HAP-1 (cell line): ENCODE results near the gene UGT3A2.

Source experiments
- DNase-seq, 2 experiments: peaks; one replicate each; pipeline ENCODE4 v3.0.0-alpha.2; 2016 to 2020; ENCODE audit warnings: low spot score in 2 of 2
- H3K27me3 ChIP-seq: fragments of 250-450 bp; sonication (Bioruptor Pico); 2 replicates; pipeline ENCODE4 v1.5.1; 2020; ENCODE audit warnings: low read depth, mild to moderate bottlenecking, moderate library complexity
- H3K36me3 ChIP-seq: fragments of 250-450 bp; sonication (Bioruptor Pico); replicated peaks from 2 replicates; pipeline ENCODE4 v1.5.1; 2020; ENCODE audit warnings: mild to moderate bottlenecking
- H3K4me1 ChIP-seq: fragments of 250-450 bp; sonication (Bioruptor Pico); 2 replicates; pipeline ENCODE4 v1.5.1; 2020; ENCODE audit warnings: mild to moderate bottlenecking
- H3K4me3 ChIP-seq: fragments of 250-450 bp; sonication (Bioruptor Pico); 2 replicates; pipeline ENCODE4 v1.5.1; 2020; ENCODE audit warnings: mild to moderate bottlenecking, moderate library complexity
- H3K9me3 ChIP-seq: fragments of 250-450 bp; sonication (Bioruptor Pico); 2 replicates; pipeline ENCODE4 v1.5.1; 2020; ENCODE audit warnings: mild to moderate bottlenecking, moderate library complexity
- in situ Hi-C: fragments of 300-500 bp; cut with MboI; formaldehyde crosslinking; loops from 3 replicates; pipeline ENCODE4 v1.14.3; 2020; ENCODE audit warnings: low sequenced_read_pairs, inconsistent platforms, mixed read lengths

Gene UGT3A2, protein sequence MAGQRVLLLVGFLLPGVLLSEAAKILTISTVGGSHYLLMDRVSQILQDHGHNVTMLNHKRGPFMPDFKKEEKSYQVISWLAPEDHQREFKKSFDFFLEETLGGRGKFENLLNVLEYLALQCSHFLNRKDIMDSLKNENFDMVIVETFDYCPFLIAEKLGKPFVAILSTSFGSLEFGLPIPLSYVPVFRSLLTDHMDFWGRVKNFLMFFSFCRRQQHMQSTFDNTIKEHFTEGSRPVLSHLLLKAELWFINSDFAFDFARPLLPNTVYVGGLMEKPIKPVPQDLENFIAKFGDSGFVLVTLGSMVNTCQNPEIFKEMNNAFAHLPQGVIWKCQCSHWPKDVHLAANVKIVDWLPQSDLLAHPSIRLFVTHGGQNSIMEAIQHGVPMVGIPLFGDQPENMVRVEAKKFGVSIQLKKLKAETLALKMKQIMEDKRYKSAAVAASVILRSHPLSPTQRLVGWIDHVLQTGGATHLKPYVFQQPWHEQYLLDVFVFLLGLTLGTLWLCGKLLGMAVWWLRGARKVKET

DNA sequence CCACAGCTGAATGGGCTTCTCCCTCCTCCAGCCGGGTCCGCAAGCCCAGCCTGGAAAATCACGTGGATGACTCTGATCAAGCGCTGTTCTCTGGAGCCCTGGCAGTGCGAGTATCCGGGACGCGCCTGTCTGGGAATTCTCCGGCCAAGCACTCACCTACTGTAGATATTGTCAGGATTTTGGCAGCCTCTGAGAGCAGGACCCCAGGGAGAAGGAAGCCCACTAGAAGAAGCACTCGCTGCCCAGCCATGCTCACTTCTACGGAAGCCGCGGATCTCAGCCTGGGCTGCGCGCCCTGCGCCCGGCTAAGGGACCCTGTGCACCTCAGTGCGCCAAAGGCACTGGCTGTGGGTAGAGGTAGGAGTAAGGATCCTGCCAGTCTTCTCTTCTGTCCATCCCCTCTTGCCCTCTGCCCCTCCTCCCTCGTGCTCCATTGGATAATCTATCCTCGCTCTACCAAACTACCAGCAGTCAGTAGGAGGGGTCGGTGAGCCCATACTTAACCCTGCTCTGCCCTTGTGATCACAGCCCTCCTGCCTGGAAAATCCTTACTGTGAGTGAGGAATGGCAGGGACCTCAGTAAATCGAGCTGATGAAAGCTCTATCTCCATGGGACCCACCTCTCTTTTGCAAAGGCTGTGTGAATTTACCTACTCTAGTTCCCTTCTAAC is at the start of gene UGT3A2:
UGT3A2 (minus strand) TSS at position 343 of the 671 bp plus-strand sequence; CDS start at position 250, 93 bp downstream.
- no peaks in the 10 kb centered on the region for H3K36me3 ChIP-seq
- no peaks in the 10 kb centered on the region for H3K27me3 ChIP-seq
- no peaks in the 10 kb centered on the region for H3K4me1 ChIP-seq
- peak within 1 kb of the TSS; percentile 24 for H3K4me3 ChIP-seq
- in situ Hi-C loops = loop anchor here (25.0 kb wide), 2 partner anchors 446 to 621 kb away; no protein-coding TSS in a partner anchor
- no peaks in the 10 kb centered on the region for H3K9me3 ChIP-seq
- DNase-seq = peak in 1 of 2 experiments; percentile 62

DNA sequence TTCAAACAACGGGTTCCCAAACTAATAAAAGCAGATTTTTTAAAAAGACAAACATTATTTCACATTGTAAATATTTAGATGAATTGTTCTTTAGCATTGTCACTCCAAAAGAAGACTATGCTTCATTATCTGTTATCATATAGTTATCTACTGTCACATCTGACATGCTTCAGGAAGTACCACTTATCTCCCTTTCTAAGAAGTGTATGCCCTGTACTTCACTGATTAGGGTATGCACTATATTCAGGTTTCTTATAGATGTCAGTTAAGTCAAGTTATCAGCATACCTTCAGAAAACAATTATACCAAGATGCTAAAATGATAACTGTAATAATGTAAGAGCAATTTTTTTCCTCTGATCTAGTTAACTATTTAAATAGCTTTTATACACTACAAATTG is 44.6 kb upstream of the UGT3A2 start:
- Histone ChIP-seq H3K9me3 (no peaks in the 10 kb centered on the region), H3K4me1 (no peaks in the 10 kb centered on the region), H3K4me3 (no peak overlapping the region), H3K27me3 (no peaks in the 10 kb centered on the region), H3K36me3 (peaks cover 3% of the 10 kb centered on the region; the same call in 1 of the 2 replicates)
- DNase-seq = no peak
- in situ Hi-C loops = no loop called here

DNA sequence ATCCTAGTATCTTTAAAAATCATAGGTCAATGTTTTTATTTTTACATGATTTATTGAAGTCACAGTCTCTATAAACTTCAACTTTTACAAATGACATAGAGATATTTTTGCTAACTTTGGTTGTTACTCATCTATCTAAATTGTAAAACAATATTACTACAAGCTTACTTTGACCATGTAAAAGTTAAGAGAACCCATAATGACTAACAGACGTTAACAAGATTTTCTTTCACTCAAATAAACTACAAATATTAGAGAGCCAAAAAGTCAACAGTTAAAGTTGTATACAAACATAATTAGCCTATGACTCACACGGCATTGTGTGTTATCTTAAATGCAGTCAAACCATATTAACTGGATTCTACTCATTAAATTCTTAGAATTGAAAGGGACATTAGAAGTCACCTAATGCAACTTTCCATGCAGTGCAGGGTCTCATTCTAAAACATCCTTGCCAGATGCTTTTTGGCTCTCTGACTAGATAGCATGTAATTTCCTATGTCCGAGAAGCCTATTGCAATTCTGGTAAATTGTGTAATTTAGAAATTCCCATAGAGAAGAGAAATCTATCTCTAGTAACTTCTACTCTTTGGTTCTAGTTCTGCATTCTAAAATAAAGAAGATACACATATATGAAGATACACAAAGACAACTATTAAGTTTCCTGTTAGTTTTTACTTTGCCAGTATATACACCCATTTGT is 42.2 kb upstream of the UGT3A2 start:
- H3K9me3 ChIP-seq = no peaks in the 10 kb centered on the region
- no peaks in the 10 kb centered on the region for H3K4me1 ChIP-seq
- no peak overlapping the region for H3K4me3 ChIP-seq
- H3K36me3 ChIP-seq = peaks cover 9% of the 10 kb centered on the region; the same call in 1 of the 2 replicates
- no peak for DNase-seq
- in situ Hi-C loops = no loop called here
- no peaks in the 10 kb centered on the region for H3K27me3 ChIP-seq

- Histone ChIP-seq H3K4me3 (no peak overlapping the region), H3K27me3 (no peaks in the 10 kb centered on the region), H3K9me3 (no peaks in the 10 kb centered on the region), H3K36me3 (peaks cover 9% of the 10 kb centered on the region; the same call in 1 of the 2 replicates), H3K4me1 (no peaks in the 10 kb centered on the region; the same call in 1 of the 2 replicates)
- in situ Hi-C loops = no loop called here
- no peak for DNase-seq
These were observed 39.1 kb upstream of the UGT3A2 start for GRCh38 chr5:36105819-36106218.

GRCh38 chr5:36099748-36100147 is 33.1 kb upstream of the UGT3A2 start:
- Histone ChIP-seq H3K4me1 (peaks cover 3% of the 10 kb centered on the region; the same call in 1 of the 2 replicates), H3K36me3 (peaks cover 6% of the 10 kb centered on the region; the same call in 1 of the 2 replicates), H3K9me3 (no peaks in the 10 kb centered on the region), H3K4me3 (no peak overlapping the region), H3K27me3 (no peaks in the 10 kb centered on the region)
- no peak for DNase-seq
- in situ Hi-C loops = no loop called here

GRCh38 chr5:36096486-36096885 is 29.8 kb upstream of the UGT3A2 start:
- Histone ChIP-seq H3K4me3 (no peak overlapping the region), H3K27me3 (no peaks in the 10 kb centered on the region), H3K4me1 (peaks cover 3% of the 10 kb centered on the region; the same call in 1 of the 2 replicates), H3K9me3 (no peaks in the 10 kb centered on the region), H3K36me3 (no peaks in the 10 kb centered on the region)
- in situ Hi-C loops = no loop called here
- no peak for DNase-seq

DNA sequence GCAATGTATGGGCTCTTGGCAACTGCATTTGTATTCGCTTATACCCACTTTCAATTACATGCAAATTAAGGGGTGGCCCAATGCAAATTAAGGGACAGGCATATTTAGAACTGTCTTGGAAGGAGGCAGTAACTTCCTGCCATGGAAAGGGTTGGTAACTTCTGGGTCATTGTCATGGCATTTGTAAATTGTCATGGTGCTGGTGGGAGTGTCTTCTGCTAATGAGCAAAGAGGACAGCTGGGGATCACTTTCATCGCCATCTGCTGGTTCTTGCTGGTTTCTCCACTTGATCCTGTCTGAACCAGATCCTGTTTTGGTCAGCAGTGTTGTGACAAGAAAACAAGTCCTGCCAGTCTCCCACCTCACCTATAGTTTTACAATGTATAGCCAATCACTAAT is 23.3 kb upstream of the UGT3A2 start:
- Histone ChIP-seq H3K27me3 (no peaks in the 10 kb centered on the region), H3K4me3 (no peak overlapping the region), H3K36me3 (no peaks in the 10 kb centered on the region), H3K9me3 (no peaks in the 10 kb centered on the region; the same call in 1 of the 2 replicates), H3K4me1 (peaks cover 5% of the 10 kb centered on the region)
- in situ Hi-C loops = no loop called here
- DNase-seq = peak; percentile 39 to 51

- no peaks in the 10 kb centered on the region for H3K9me3 ChIP-seq
- H3K4me3 ChIP-seq = peak overlapping the region; percentile 5; the same call in 1 of the 2 replicates
- in situ Hi-C loops = loop anchor here (5.0 kb wide), 1 partner anchor 73 kb away; the partner anchor contains the start of genes LMBRD2 and SKP2
- no peaks in the 10 kb centered on the region for H3K27me3 ChIP-seq
- H3K36me3 ChIP-seq = no peaks in the 10 kb centered on the region
- peaks cover 46% of the 10 kb centered on the region for H3K4me1 ChIP-seq
- peak; percentile 76 to 79 for DNase-seq
These were observed 12.6 kb upstream of the UGT3A2 start for GRCh38 chr5:36079200-36079781.

GRCh38 chr5:36078430-36078829 is 11.7 kb upstream of the UGT3A2 start:
- no peaks in the 10 kb centered on the region for H3K9me3 ChIP-seq
- no peak overlapping the region for H3K4me3 ChIP-seq
- H3K4me1 ChIP-seq = peaks cover 44% of the 10 kb centered on the region
- DNase-seq = peak; percentile 31 to 37
- in situ Hi-C loops = loop anchor here (5.0 kb wide), 1 partner anchor 74 kb away; the partner anchor contains the start of genes LMBRD2 and SKP2
- no peaks in the 10 kb centered on the region for H3K27me3 ChIP-seq
- H3K36me3 ChIP-seq = no peaks in the 10 kb centered on the region

DNA sequence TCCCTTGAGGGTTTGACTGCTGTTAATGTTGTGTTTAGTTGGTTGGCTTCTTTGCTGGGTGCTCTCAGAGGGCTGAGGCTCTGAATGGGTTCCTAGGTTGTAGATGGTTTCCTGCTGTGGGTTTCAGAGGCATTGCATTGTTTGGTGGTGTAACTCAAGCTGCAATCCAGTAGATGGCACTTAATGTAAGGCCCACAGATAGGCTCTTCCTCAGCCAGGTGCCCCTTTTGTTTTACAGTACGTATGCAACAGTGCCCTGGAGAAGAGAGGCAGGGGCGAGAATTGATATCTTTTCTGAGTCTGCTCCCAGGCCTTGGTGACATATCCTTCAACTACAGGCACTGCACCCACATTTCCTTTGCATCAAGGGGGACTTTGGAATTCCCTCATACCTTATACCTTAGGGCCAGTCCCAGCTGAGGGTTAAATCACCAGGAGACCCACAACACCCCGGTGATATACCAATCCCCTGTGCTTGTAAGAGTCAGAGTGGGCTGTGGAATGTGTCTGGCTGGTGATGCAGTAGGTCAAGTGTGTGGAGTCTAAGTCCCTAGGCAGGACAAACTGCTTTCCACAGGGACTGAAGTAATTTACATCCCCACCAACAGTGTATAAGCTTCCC is 7.0 kb upstream of the UGT3A2 start:
- H3K4me3 ChIP-seq = no peak overlapping the region
- peak; percentile 36 to 48 for DNase-seq
- H3K9me3 ChIP-seq = no peaks in the 10 kb centered on the region
- no peaks in the 10 kb centered on the region for H3K36me3 ChIP-seq
- peaks cover 8% of the 10 kb centered on the region for H3K4me1 ChIP-seq
- H3K27me3 ChIP-seq = no peaks in the 10 kb centered on the region; the same call in 1 of the 2 replicates
- in situ Hi-C loops = loop anchor here (25.0 kb wide), 2 partner anchors 439 to 614 kb away; no protein-coding TSS in a partner anchor

- Histone ChIP-seq H3K27me3 (no peaks in the 10 kb centered on the region; the same call in 1 of the 2 replicates), H3K4me1 (no peaks in the 10 kb centered on the region), H3K9me3 (no peaks in the 10 kb centered on the region), H3K4me3 (no peak overlapping the region), H3K36me3 (no peaks in the 10 kb centered on the region)
- in situ Hi-C loops = loop anchor here (25.0 kb wide), 2 partner anchors 441 to 616 kb away; no protein-coding TSS in a partner anchor
- no peak for DNase-seq
These were observed 4.2 kb upstream of the UGT3A2 start for GRCh38 chr5:36070687-36071571.
